Tibial artery (tissue), 4 donors: Measurements from ENCODE around the gene TSPAN32.

ENCODE experiments used
- DNase-seq, 2 donors: peaks; one replicate each; pipeline ENCODE4 v3.0.0-alpha.2; 2019
- H3K27ac ChIP-seq, 2 donors: fragments of 200-600 bp; sonication (generic) in 1 of 2; 1 replicate in 1 of 2; 2 replicates in 1 of 2; pipeline ENCODE4 v1.5.1; 2018 to 2019; ENCODE audit warnings: mild to moderate bottlenecking in 1 of 2
- H3K27me3 ChIP-seq, 2 donors: fragments of 200-600 bp; sonication (generic) in 1 of 2; one replicate each; pipeline versions ENCODE4 v1.5.1 to v1.6.0; 2016 to 2019
- H3K36me3 ChIP-seq, 3 donors: fragments of 200-600 bp; sonication (generic) in 2 of 3; one replicate each; pipeline ENCODE4 v1.5.1; 2016 to 2019; ENCODE audit warnings: mild to moderate bottlenecking in 2 of 3
- H3K4me1 ChIP-seq, 4 donors: fragments of 200-600 bp; sonication (generic) in 2 of 4; 1 replicate in 3 of 4; 2 replicates in 1 of 4; pipeline ENCODE4 v1.5.1; 2016 to 2019
- H3K4me3 ChIP-seq, 2 donors: fragments of 200-600 bp; sonication (generic) in 1 of 2; 1 replicate in 1 of 2; 2 replicates in 1 of 2; pipeline ENCODE4 v1.5.1; 2018 to 2019; ENCODE audit warnings: mild to moderate bottlenecking in 2 of 2
- H3K9me3 ChIP-seq, 3 donors: fragments of 200-600 bp; sonication (generic) in 1 of 3; one replicate each; pipeline ENCODE4 v1.5.1; 2016 to 2019
- CTCF ChIP-seq, 2 experiments: fragments of 200-600 bp in 1 of 2; fragments of 450-650 bp in 1 of 2; IDR thresholded peaks; one replicate each; pipeline ENCODE4 v1.5.1; 2017 to 2019; ENCODE audit warnings: antibody characterized with exemption in 2 of 2, mild to moderate bottlenecking in 1 of 2, moderate library complexity in 1 of 2
- intact Hi-C: fragments of 100-400 bp; cut with DNase I; formaldehyde crosslinking; loops from one replicate; pipeline ENCODE4 v1.15.0; 2023; ENCODE audit warnings: low total_unique reads

The TSPAN32 gene

GRCh38 chr11:2311353-2312133, 9.7 kb downstream of the TSPAN32 start:
- H3K27ac ChIP-seq: peak overlapping the region in 1 of 2 donors; percentile 33
- H3K36me3 ChIP-seq: no peaks in the 10 kb centered on the region
- no peaks in the 10 kb centered on the region for H3K9me3 ChIP-seq
- peaks cover 0 to 43% (median 33%) of the 10 kb centered on the region in 4 donors for H3K4me1 ChIP-seq
- intact Hi-C loops: loop anchor here (10.0 kb wide), 1 partner anchor 463 kb away; no protein-coding TSS in a partner anchor
- TF ChIP-seq CTCF (IDR thresholded peaks at IDR 0.05): no peak
- H3K4me3 ChIP-seq: no peak overlapping the region
- H3K27me3 ChIP-seq: peaks cover 0 to 19% of the 10 kb centered on the region in 2 donors
- peak in 1 of 2 donors; percentile 65 for DNase-seq

GRCh38 chr11:2312232-2313042, 10.6 kb downstream of the TSPAN32 start:
- no peaks in the 10 kb centered on the region for H3K36me3 ChIP-seq
- H3K4me1 ChIP-seq: peaks cover 0 to 35% (median 26%) of the 10 kb centered on the region in 4 donors
- no peaks in the 10 kb centered on the region for H3K9me3 ChIP-seq
- peak overlapping the region; percentile 11 to 33 for H3K27ac ChIP-seq
- TF ChIP-seq CTCF (IDR thresholded peaks at IDR 0.05): no peak
- peaks cover 0 to 17% of the 10 kb centered on the region in 2 donors for H3K27me3 ChIP-seq
- intact Hi-C loops: loop anchor here (10.0 kb wide), 1 partner anchor 462 kb away; no protein-coding TSS in a partner anchor
- peak in 1 of 2 donors; percentile 77 for DNase-seq
- no peak overlapping the region for H3K4me3 ChIP-seq

- Histone ChIP-seq H3K4me3 (no peak overlapping the region), H3K36me3 (no peaks in the 10 kb centered on the region), H3K4me1 (peaks cover 0 to 34% (median 25%) of the 10 kb centered on the region in 4 donors), H3K27me3 (peaks cover 0 to 10% of the 10 kb centered on the region in 2 donors), H3K9me3 (peaks cover 0 to 4% (median 0%) of the 10 kb centered on the region in 3 donors), H3K27ac (peak overlapping the region in 1 of 2 donors; percentile 86)
- TF ChIP-seq CTCF (IDR thresholded peaks at IDR 0.05): no peak
- DNase-seq: peak in 1 of 2 donors; percentile 64
- intact Hi-C loops: loop anchor here (10.0 kb wide), 1 partner anchor 462 kb away; no protein-coding TSS in a partner anchor
These were observed 11.5 kb downstream of the TSPAN32 start for GRCh38 chr11:2313051-2313951.

- no peaks in the 10 kb centered on the region for H3K36me3 ChIP-seq
- peaks cover 0 to 34% (median 25%) of the 10 kb centered on the region in 4 donors for H3K4me1 ChIP-seq
- no peak for TF ChIP-seq CTCF (IDR thresholded peaks at IDR 0.05)
- peaks cover 0 to 4% (median 0%) of the 10 kb centered on the region in 3 donors for H3K9me3 ChIP-seq
- intact Hi-C loops: loop anchor here (10.0 kb wide), 1 partner anchor 461 kb away; no protein-coding TSS in a partner anchor
- H3K4me3 ChIP-seq: no peak overlapping the region
- H3K27ac ChIP-seq: peak overlapping the region; percentile 77 to 86
- peaks cover 0 to 4% of the 10 kb centered on the region in 2 donors for H3K27me3 ChIP-seq
- DNase-seq: no peak
These were observed 12.3 kb downstream of the TSPAN32 start for GRCh38 chr11:2314136-2314524.
